Islet precursor cell (in vitro differentiated cells): ENCODE measurements around the gene BACH2.

Experiments
- DNase-seq: peaks from one replicate; pipeline ENCODE4 v3.0.0-alpha.2; 2018

BACH2 gene

DNA sequence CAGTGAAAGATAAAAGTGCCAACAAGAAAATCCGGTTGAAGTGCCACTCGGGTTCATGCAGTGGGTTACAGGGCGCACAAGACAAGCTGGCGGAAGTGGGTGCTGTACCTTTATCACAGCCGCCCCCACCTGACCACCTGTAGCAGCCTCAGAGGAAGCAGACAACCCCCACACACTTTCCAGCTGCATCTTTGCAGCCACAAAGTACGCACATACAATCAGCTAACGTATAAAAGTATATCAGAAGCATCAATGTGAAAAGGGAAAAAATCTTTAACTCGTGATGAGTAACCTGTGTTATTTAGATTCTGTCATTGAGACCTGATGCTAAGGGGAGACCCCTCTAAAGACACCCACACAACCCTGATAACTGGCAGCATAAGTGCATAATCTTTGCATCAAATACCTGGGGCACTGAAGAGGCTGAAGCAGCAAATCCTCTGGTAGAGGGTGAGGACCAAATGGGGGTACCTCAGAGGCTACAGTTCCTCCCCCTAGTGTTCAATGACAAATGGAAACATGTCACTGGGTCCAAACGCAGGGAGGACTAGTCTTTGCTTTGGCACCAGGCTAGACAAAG lies 22.1 kb downstream of the BACH2 start:
- DNase-seq: no peak

DNA sequence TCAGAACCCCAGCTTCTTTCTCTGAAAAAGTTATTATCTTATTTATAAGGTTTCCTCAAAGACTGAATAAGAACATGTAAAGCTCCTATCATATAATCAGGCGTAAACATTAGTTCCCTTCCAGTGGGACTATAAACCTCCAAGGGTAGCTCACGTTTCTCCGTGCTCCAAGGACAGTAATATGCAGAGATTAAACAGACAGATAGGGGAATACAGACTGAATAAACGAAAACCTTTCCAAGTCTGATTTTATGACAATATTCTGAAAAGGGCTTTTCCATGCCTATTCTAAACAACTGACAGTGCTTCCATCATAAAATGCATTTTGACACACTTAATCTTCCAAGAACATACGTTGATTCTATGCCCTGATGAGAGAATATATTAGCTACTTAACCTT lies 22.8 kb downstream of the BACH2 start:
- DNase-seq: no peak

DNA sequence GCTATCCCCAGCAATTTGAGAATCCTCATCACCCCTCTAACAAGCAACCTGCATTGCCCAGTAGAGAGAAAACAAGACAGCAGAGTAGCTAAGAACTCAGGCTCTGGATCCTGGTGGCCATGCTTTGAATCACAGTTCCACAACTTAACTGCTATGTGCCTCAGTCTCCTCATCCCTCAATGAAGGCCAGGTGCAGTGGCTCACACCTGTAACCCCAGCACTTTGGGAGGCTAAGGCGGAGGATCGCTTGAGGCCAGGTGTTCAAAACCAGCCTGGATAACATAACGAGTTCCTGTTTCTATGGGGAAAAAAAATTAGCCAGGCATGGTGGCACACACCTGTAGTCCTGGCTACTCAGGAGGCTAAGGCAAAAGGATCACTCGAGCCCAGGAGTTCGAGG lies 23.7 kb downstream of the BACH2 start:
- DNase-seq: no peak

DNA sequence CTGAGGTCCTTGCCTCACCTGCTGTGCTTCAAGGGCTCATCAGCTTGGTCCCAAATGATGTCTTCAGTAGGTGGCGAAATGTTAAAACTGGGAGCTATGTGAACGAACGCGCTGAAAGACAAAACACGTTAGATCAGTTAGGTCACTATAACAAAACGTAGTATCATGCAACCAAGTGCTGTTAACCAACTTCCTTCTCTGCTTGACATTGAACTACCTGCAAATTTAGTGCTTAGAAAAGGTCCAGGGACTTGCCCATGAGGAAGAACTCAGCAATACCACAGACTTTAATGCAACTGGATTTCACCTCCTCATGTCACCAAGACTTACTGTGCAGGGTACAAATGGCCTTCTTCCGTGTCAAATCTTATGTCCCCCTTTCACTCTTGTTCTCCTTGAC lies 24.8 kb downstream of the BACH2 start:
- DNase-seq: no peak

DNA sequence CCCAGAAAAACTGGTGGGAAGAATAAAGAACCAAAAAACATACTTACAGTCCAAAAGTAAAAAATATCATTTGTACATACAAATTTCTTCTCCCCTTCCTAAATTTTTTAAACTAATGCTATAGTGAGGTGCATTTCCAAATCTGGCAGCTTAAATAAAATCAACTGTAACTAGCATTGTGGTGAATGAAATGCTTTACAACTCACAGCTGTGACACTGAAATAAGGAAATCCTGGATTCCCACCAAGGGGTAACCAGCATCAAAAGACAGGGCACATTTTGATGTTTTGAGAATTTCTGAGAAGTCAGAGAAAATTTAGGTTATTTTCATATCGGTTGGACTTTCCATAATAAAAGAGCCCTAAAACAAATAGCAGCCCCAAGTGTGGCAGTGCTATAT lies 27.3 kb downstream of the BACH2 start:
- no peak for DNase-seq

DNA sequence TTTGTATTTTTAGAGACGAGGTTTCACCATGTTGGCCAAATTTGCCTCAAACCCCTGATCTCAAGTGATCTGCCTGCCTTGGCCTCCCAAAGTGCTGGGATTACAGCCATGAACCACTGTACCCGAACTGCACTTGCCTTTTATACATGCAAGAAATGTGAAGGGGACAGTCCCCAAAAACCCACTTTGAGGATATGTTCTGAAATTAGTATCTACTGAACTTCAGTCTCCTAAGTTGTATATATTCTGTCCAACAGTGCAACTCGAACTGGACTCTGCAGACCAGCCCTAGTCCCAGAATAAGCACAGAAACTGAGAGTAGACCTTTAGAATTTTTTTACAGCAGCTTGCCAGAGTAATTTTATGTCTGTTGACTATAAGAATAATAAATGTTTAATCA lies 28.5 kb downstream of the BACH2 start:
- DNase-seq: no peak

DNA sequence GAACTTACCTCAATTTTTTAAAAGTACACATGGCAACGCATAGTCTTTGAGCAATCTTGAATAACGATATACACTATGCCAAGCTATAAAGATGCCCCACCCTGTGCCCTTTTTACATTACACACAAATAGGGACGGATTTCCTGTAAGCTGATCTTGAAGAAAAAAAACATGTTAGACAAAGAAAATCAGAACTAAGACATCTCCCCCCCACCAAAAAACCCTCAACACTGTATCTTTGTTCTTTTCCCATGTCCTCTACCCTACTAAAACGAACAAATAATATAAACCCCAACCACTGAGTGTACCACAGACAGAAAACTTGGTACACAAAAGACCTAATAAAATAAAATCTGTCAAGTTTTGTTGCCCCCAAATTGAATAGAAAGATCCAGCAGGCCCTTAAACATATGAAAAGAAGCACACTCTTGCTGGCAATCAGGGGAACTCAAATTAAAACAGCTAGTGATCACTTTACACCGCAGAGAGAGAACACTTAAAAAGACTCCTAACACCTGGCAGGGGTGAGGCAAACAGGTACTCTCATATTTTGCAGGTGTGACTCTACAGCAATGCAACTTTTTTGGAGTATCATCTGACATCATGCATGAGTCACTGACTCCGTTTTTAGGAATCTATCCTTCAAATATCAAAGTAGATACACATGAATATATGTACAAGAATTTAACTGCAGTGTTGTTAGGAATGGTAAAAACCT lies 29.6 kb downstream of the BACH2 start:
- DNase-seq: no peak

DNA sequence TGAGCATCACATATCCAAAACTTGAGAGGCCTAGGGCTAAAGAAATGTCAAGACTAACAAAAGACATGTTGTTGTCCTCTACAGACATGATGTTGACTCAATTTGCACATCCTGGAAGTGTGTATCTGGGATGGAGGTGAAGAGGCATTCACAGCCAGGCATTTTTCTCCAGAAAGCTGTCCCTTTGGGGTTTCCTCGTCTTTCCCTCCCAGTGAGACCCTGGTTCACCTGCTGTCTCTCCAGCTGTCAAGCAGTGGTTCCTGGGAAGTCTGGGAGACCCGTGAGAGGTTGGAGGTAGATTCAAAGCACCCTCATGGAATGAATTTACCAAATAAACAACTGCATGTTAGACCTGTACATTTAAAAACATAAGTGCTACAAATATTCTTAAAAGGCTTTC lies 32.1 kb downstream of the BACH2 start:
- DNase-seq: no peak

DNA sequence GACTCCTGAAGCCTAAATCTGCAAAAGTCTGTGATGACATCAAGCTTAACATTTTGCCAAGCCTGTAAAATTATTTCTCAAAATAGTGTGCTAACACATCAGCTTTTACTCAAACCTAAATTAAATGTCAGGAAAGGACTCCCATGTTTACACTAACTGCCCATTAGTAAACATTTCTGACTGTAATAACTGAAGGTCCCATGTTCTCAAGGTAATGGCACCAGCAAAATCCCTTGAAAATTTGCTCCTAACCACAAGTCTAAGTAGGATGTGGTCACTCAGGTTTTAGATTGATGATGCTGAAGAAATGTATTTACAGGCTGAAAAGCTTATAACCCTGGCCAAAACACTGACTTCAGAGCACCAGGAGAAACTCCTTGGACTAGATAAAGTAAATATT lies 33.0 kb downstream of the BACH2 start:
- no peak for DNase-seq

DNA sequence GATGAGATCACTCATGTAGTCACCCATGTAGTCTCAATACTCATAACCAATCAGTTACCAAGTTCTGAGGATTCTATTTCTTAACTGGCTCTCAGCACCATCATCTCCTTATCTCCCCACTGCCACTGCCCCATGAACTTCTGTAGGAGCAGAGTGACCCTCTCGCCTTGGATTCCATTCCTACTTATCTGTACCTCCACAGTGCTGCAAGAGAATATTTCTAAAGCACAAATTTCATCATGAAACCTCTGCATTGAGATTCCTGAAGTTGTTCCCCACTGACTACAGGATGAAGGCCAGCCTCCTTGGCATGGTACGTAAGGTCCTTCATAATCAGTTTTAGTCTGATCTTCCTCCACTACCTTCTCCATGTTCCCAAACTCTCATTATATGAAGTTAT lies 34.8 kb downstream of the BACH2 start:
- no peak for DNase-seq

DNA sequence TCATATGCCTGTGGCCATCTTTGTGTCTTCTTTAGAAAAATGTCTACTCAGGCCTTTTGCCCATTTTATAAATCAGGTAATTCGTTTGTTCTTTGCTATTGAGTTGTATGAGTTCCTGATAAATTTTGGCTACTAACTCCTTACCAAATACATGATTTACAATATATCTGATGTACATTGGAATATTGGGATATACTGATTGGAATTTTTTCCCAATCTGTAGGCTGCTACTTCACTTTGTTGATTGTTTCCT lies 39.2 kb downstream of the BACH2 start:
- no peak for DNase-seq

DNA sequence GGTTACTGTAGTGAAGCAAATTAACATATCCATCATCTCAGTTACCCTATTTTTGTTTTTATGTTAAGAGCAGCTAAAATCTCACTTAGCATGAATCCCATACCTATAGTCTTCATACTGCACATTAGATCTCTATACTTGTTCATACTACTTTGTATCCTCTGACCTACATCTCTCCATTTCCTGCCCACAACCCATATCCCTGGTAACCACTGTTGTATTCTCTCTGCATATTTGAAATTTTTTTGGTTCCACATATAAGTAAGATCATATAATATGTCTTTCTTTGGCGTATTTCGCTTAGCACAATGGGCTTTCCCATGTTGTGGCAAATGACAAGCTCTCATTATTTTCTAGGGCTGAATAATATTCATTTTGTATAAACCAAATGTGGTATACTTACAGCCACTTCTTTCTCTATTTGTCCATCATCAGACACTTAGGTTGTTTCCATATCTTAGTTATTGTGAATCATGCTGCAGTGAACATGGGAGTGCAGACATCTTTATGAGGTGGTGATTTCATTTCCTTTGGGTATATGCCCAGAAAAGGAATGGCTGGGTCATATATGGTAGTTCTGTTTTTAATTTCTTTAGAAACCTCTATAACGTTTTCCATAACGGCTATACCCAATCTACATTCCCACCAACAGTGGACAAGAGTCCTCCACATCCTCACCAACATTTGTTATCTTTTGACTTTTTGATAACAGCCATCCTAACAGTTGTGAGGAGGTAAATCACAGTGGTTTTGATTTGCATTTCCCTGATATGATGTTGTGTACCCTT lies 39.8 kb downstream of the BACH2 start:
- DNase-seq: no peak

DNA sequence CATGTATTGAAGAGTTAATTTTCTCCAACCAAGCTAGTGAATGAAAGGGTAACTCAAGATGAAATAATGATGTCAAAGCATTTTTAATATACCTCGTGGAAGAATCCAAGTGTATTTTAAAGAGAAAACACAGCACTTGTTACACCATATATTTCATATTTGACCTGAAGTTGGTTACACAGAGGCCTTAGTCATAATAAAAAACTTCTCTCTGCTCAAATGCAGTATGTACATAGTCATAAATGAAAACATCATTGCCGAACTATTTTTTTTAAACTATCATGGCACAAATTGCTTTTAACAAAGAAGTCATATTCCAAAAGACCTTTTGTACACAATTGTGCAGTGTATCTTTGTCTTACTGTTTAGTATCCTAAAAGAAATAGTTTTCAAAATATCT lies 43.0 kb downstream of the BACH2 start:
- DNase-seq: no peak

DNA sequence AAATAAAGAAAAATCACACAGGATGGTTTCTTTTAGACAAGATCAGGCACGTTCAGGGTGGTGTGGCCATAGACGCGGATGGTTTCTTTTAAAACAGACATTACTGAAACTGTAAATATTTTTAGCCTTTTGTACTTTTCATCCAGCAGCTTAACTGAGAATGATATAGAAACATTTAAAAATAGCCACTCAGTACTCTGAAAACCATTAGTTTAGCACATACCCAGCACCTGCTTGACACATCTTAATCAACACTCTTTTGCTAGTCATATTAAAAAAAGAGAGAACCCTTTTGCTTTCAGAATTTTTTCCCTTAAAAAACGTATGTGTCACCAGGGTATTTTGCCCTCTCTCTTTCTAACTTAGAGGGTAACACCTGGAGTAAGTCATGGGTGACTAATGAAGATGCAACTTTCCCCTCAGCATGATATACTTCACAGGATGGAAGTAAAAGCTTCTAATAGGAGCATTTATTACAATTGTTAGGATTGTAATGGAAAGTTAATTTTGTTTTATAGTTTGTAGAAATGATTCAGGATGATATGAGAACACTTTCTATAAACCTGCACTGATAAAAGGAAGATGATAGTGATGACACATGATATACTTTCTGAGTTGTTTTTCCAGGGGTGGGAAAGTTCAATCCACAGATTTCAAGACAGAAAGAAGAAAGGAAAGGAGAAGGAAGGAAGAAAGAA lies 45.2 kb downstream of the BACH2 start:
- DNase-seq: no peak

DNA sequence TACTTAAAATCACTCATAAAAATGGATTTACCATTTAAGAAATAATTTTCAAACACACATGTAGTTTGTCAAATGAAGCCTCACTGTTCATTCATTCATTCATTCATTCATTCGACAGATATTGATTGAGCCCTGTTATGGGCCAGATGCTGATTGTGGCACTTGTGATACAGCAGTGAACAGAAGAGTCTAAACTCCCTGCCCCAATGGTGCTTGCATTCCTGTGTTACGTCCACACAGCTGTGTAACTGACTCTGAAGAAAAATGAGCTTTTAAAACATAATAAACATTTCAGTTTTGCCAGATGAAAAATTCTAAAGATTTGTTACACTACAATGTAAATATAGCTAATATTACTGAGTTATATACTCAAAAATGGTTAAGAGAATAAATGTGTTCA lies 46.2 kb downstream of the BACH2 start:
- DNase-seq: no peak

DNA sequence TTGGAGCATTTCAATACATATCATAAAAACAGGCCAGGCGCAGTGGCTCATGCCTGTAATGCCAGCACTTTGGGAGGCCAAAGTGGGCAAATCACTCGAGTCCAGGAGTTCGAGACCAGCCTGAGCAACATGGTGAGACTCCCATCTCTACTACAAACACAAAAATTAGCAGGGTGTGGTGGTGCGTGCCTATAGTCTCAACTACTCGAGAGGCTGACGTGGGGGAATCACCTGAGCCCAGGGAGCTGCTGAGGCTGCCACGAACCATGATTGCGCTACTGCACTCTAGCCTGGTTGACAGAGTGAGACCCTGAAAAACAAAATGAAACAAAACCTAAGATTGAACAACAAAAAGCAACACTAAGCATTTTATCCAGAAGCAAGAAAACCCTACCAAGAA lies 47.2 kb downstream of the BACH2 start:
- DNase-seq: no peak

DNA sequence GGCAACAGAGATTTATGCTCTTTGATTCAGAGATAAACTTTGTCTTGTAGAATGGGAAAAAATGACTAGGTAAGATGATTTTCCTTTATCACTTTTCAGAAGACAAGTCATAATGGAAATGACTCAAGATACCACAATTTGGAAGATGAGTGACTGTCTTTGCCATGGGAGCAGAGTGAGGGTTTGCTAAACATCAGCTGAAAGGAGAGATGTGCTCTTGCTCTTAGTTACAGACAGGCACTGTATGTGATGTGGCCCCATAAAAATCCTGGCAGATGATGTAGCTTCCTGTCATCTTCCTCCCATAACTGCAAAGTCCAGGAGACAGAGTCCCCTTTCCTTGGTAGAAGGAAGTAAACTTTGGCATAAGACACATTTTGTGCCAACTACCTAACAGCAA lies 47.6 kb downstream of the BACH2 start:
- no peak for DNase-seq

DNA sequence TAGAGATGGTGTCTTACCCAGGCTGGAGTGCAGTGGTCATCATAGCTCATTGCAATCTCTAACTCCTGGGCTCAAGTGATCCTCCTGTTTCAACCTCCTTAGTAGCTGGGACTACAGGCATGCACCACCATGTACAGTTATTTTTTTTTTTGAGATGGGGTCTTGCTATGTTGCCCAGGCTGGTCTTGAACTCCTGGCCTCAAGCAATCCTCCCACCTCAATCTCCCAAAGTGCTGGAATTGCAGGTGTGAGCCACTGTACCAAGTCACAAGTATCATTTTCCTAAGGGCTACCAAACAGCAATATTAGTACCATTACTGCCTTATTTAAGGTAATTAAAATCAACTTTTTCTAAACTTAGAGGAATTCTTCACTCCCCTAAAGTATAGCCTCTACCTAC lies 49.4 kb downstream of the BACH2 start:
- no peak for DNase-seq

DNA sequence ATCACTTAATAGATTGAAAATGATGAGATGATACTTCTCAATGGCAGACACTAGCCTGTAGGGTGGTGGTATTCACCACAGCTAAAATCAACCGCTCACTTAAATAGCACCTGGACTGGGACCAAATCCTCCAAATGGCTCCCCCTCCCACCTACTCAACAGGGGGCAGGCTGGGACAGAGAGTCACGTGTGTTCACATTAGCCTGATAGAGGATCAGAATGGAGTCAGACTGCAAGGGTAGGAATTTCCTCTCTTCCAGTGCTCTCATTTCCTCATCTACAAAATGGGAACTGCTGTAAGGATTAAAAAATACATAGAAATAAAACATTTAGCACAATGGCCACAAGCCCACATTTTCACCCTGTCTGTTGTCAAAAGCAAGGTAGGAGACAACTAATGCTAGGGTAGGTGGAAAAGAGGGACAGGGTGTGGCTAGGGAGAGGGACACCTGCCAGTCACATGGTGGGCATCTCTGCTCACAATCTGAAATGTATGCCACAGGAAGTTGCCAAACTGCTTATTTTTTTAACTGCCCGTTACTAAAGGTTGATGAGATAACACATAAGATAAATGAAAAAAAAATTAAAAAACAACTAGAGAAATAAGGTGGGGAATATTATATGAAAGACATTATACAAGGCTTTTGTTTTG lies 55.3 kb downstream of the BACH2 start:
- DNase-seq: no peak

DNA sequence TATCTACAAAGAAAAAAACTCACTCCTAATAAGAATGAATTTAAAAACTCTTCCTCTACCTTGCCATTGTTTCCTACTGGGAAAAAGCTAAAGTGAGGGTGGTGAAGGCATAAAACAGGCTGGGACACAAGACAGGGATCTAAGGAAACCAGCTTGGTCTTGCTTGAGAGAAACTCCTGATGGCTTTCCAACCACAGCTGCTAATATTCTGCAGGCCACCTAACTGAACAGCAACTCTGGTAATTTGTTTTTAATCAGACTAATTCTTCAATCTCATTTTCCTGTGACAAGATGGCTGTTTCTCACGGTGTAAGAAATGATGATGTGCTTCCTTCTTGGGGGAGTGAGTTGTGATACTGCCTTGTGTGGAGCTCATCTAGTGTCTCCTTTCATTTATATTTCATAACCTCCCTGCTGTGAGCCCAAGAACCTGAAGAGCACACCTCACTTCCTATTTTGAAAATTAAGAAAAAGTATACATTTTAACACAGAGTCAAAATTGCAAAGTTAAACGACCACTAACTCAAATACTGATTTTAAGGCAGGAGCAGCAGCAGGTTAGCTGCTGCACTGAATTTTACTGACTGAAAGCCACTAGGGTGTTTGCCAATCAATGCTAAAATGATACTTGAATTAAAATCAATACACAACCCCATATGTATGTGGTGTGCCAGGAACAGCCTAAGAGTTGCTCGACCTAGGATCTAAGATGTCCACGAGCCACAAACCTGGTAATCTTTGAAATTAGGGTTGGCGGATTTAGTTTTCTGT lies 58.0 kb downstream of the BACH2 start:
- DNase-seq: no peak

DNA sequence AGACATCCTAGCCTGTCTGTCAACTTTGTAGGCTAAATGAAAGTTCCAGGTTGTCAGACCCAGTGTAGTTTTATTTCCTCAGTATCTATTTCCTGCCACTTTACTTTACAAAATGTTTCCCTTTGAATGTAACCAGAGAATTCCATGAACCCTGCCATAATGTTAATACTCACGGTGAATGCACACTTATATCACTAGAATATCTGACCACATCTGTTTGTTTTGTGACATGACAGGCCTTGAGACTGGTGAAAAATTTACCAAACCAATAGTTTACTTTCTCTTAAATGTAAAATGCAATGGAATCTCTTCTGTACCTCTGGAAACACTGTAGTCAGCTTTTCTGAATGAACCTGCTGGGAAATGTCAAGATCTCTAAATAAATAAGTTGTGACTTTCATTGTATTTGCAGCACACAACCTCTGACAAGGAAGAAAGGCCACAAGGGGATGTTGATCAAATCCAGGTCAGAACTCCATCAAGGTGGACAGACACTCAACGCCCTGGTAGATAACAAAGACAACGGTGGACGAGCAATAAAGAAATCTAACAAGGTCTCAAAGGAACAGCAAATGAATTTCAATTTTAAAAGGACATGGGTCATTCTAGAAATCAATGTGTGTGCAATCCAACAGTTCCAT lies 59.2 kb downstream of the BACH2 start:
- DNase-seq: no peak

DNA sequence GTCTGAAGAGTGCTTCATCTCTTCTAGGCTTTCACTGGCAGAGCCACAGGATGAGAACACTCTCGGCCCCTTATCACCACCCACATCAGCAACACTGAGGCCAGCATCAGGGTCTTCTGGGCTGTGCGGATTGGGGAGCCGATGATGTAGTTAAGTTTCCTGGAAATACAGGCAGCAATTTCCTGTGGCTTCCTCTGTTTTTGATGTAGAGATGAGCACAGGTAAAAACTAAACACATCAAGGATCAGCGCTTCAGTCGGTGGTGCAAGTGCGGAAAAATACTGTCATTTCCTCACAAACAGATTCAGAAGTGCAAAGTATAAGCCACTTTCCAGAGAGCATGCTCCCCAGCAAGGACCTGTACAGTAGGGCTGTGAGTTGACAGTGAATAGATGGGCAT lies 62.6 kb downstream of the BACH2 start:
- DNase-seq: no peak
